Testis (tissue), 3 donors: Measurements from ENCODE around the gene EXD3. TPM values are rescaled to one million over a fixed set of nuclear protein-coding genes. Genes with fewer than 3 reads are reported as not detected.

ENCODE experiments used
- DNase-seq: peaks from one replicate; pipeline ENCODE4 v3.0.0-alpha.2; 2019
- H3K27ac ChIP-seq, 2 donors: fragments of 200-600 bp; sonication (generic); one replicate each; pipeline ENCODE4 v1.5.1; 2019
- H3K27me3 ChIP-seq: fragments of 200-600 bp; sonication (generic); one replicate; pipeline ENCODE4 v1.5.1; 2019
- H3K36me3 ChIP-seq: fragments of 200-600 bp; sonication (generic); one replicate; pipeline ENCODE4 v1.5.1; 2017; ENCODE audit warnings: low read depth; ENCODE audit errors: missing control alignments
- H3K4me1 ChIP-seq: fragments of 200-600 bp; sonication (generic); one replicate; pipeline ENCODE4 v1.5.1; 2019
- H3K4me3 ChIP-seq, 2 donors: fragments of 200-600 bp; sonication (generic); one replicate each; pipeline ENCODE4 v1.5.1; 2017 to 2019
- H3K9me3 ChIP-seq: fragments of 200-600 bp; sonication (generic); one replicate; pipeline ENCODE4 v1.5.1; 2017
- CTCF ChIP-seq, 3 experiments: fragments of 450-650 bp in 2 of 3; fragments of 200-600 bp in 1 of 3; sonication (generic) in 1 of 3; IDR thresholded peaks; one replicate each; pipeline ENCODE4 v1.5.1; 2016 to 2019; ENCODE audit warnings: antibody characterized with exemption in 3 of 3, mild to moderate bottlenecking in 2 of 3, moderate library complexity in 1 of 3
- POLR2A ChIP-seq: fragments of 450-650 bp; IDR thresholded peaks from one replicate; pipeline ENCODE4 v1.6.1; 2017; ENCODE audit warnings: antibody characterized with exemption, mild to moderate bottlenecking, moderate library complexity
- WGBS, 2 donors: methylation state at CpG; one replicate each; pipeline ENCODE4 v1.1.5; 2018; 5-methylcytosine and 5-hydroxymethylcytosine counted together
- intact Hi-C: fragments of 100-400 bp; cut with DNase I; formaldehyde crosslinking; loops from one replicate; pipeline ENCODE4 v1.15.1; 2023; ENCODE audit warnings: low total_unique reads
- polyA plus RNA-seq: library from polyadenylated mRNA; stranded (reverse); fragments of 350-450 nt; fragmentation: Illumina TruSeq; extraction: RNeasy Lipid Tissue Mini Kit (QIAGEN cat#74804); gene quantifications from one replicate; pipeline ENCODE4 v1.2.3, GENCODE V29; 2014; ENCODE audit warnings: low read depth, low replicate concordance; ENCODE audit not compliant: insufficient read depth
- total RNA-seq, 2 donors: library from RNA; depleted of rRNA; stranded (reverse); fragments of >200 nt; gene quantifications; one replicate each; pipeline ENCODE4 v1.2.3, GENCODE V29; 2016

The EXD3 gene
- total and polyA plus RNA-seq, 3 donors from 2014 or later, result 8.9 to 24.5 (median 15.5) TPM

- Histone ChIP-seq H3K36me3 (no peaks in the 10 kb centered on the region), H3K27me3 (no peaks in the 10 kb centered on the region), H3K4me3 (no peak overlapping the region), H3K27ac (no peak overlapping the region), H3K4me1 (peaks cover 7% of the 10 kb centered on the region), H3K9me3 (no peaks in the 10 kb centered on the region)
- TF ChIP-seq CTCF (IDR thresholded peaks at IDR 0.05), result no peak
- TF ChIP-seq POLR2A, result no peak
- intact Hi-C loops, result no loop called here
- 37 to 68% methylated on average over 5 to 41 of the region's 42 CpGs for WGBS, 2 donors
- peak; percentile 83 for DNase-seq
These were observed 13.2 kb upstream of the EXD3 start for GRCh38 chr9:137435980-137436760.

GRCh38 chr9:137435381-137435891 is 12.5 kb upstream of the EXD3 start:
- Histone ChIP-seq H3K27ac (no peak overlapping the region), H3K4me3 (no peak overlapping the region), H3K9me3 (no peaks in the 10 kb centered on the region), H3K36me3 (no peaks in the 10 kb centered on the region), H3K4me1 (peaks cover 7% of the 10 kb centered on the region), H3K27me3 (no peaks in the 10 kb centered on the region)
- intact Hi-C loops, result no loop called here
- TF ChIP-seq POLR2A (no peak), CTCF (IDR thresholded peaks at IDR 0.05) (no peak)
- no peak for DNase-seq
- WGBS, 2 donors, result 78 to 86% methylated on average over 6 to 20 of the region's 20 CpGs

- peaks cover 7% of the 10 kb centered on the region for H3K4me1 ChIP-seq
- H3K4me3 ChIP-seq, result no peak overlapping the region
- no peak for DNase-seq
- WGBS, 2 donors, result 88 to 93% methylated on average over 20 to 43 of the region's 43 CpGs
- no peaks in the 10 kb centered on the region for H3K36me3 ChIP-seq
- no peak for TF ChIP-seq CTCF (IDR thresholded peaks at IDR 0.05)
- no peak for TF ChIP-seq POLR2A
- H3K27ac ChIP-seq, result no peak overlapping the region
- H3K9me3 ChIP-seq, result no peaks in the 10 kb centered on the region
- H3K27me3 ChIP-seq, result no peaks in the 10 kb centered on the region
- intact Hi-C loops, result no loop called here
These were observed 11.8 kb upstream of the EXD3 start for GRCh38 chr9:137434498-137435380.

GRCh38 chr9:137433916-137434431 is 11.0 kb upstream of the EXD3 start:
- 93% methylated on average over 16 of the region's 26 CpGs; no CpG with 5 or more reads in 1 of the 2 donors for WGBS, 2 donors
- H3K36me3 ChIP-seq, result no peaks in the 10 kb centered on the region
- H3K4me1 ChIP-seq, result peaks cover 7% of the 10 kb centered on the region
- no peak overlapping the region for H3K27ac ChIP-seq
- no peak for TF ChIP-seq CTCF (IDR thresholded peaks at IDR 0.05)
- no peak for TF ChIP-seq POLR2A
- H3K4me3 ChIP-seq, result no peak overlapping the region
- no peak for DNase-seq
- no peaks in the 10 kb centered on the region for H3K27me3 ChIP-seq
- H3K9me3 ChIP-seq, result no peaks in the 10 kb centered on the region
- intact Hi-C loops, result no loop called here
